Left cardiac atrium (tissue), 4 donors: ENCODE measurements around the gene PXYLP1. TPM values are rescaled to one million over a fixed set of nuclear protein-coding genes. Genes with fewer than 3 reads are reported as not detected.

Source experiments
- ATAC-seq, 2 donors: fragments of 200-7000 bp; cut with Tn5 transposase; one replicate each; pipeline ENCODE4 v1.9.1; 2020; ENCODE audit warnings: mild to moderate bottlenecking in 2 of 2, moderate library complexity in 2 of 2
- DNase-seq: peaks from one replicate; pipeline ENCODE4 v3.0.0-alpha.2; 2020
- intact Hi-C, 2 donors: fragments of 100-400 bp; cut with DNase I; formaldehyde crosslinking; loops; one replicate each; pipeline versions ENCODE4 v1.14.1 to v1.15.1; 2022 to 2023
- total RNA-seq, 2 donors: library from RNA; stranded (reverse); fragmentation: NEBNext Ultra II Directional; extraction: Animal tissue kit (Norgen Biotek cat#: 25700); gene quantifications; one replicate each; pipeline ENCODE4 v1.2.1, GENCODE V29; 2021
- donor health status: DM: no; HTN: yes; CAD: no.
- donor health status: DM: no; HTN: yes; CAD: no; lungs with severe emphysema.
- donor health status: DM: yes; HTN: yes; CAD: no.
- donor health status: Dilated cardiomyopathy.

PXYLP1 gene
- total RNA-seq, 2 donors from 2014 or later = 5.6 to 10.8 TPM

- intact Hi-C loops = no loop called here
- ATAC-seq = no peak
- DNase-seq = no peak
Measured at GRCh38 chr3:141225939-141226338, 5.7 kb upstream of the PXYLP1 start.

- DNase-seq (no peak), ATAC-seq (no peak)
- intact Hi-C loops = no loop called here
Measured at GRCh38 chr3:141227216-141227615, 4.4 kb upstream of the PXYLP1 start.

GRCh38 chr3:141227752-141228151 is 3.9 kb upstream of the PXYLP1 start:
- ATAC-seq = no peak
- intact Hi-C loops = loop anchor here in 1 of 2 donors (2.0 kb wide), 1 partner anchor 75 kb away; no protein-coding TSS in a partner anchor
- DNase-seq = no peak

- DNase-seq (no peak), ATAC-seq (no peak)
- intact Hi-C loops = loop anchor here in 1 of 2 donors (2.0 kb wide), 1 partner anchor 74 kb away; no protein-coding TSS in a partner anchor
Measured at GRCh38 chr3:141228395-141228794, 3.2 kb upstream of the PXYLP1 start.

GRCh38 chr3:141229132-141229531 is 2.5 kb upstream of the PXYLP1 start:
- ATAC-seq = no peak
- no peak for DNase-seq
- intact Hi-C loops = loop anchor here in 1 of 2 donors (2.0 kb wide), 1 partner anchor 74 kb away; no protein-coding TSS in a partner anchor

GRCh38 chr3:141230293-141230692 is 1.3 kb upstream of the PXYLP1 start:
- DNase-seq (no peak), ATAC-seq (no peak)
- intact Hi-C loops = loop anchor here in 1 of 2 donors (5.0 to 10.0 kb wide), 2 partner anchors 47 to 215 kb away; no protein-coding TSS in a partner anchor

GRCh38 chr3:141231952-141232823 is 563 bp downstream of the PXYLP1 start:
- DNase-seq (peak; percentile 41), ATAC-seq (peak; percentile 21 to 43)
- intact Hi-C loops = loop anchor here in 1 of 2 donors (5.0 to 10.0 kb wide), 2 partner anchors 45 to 213 kb away; no protein-coding TSS in a partner anchor

- DNase-seq (no peak), ATAC-seq (no peak)
- intact Hi-C loops = loop anchor here in 1 of 2 donors (5.0 to 10.0 kb wide), 2 partner anchors 44 to 211 kb away; no protein-coding TSS in a partner anchor
Measured at GRCh38 chr3:141233457-141234161, 2.0 kb downstream of the PXYLP1 start.

- DNase-seq = no peak
- no peak for ATAC-seq
- intact Hi-C loops = loop anchor here in 1 of 2 donors (5.0 to 10.0 kb wide), 2 partner anchors 43 to 211 kb away; no protein-coding TSS in a partner anchor
Measured at GRCh38 chr3:141234283-141234682, 2.7 kb downstream of the PXYLP1 start.

GRCh38 chr3:141235661-141236171 is 4.1 kb downstream of the PXYLP1 start:
- DNase-seq = no peak
- ATAC-seq = no peak
- intact Hi-C loops = loop anchor here (5.0 to 10.0 kb wide), 2 partner anchors 37 to 209 kb away; no protein-coding TSS in a partner anchor

- intact Hi-C loops = loop anchor here (5.0 to 10.0 kb wide), 2 partner anchors 36 to 208 kb away; no protein-coding TSS in a partner anchor
- no peak for DNase-seq
- ATAC-seq = no peak
Measured at GRCh38 chr3:141236361-141236760, 4.7 kb downstream of the PXYLP1 start.

- ATAC-seq (peak; percentile 14 to 43), DNase-seq (peak; percentile 71)
- intact Hi-C loops = loop anchor here (5.0 to 10.0 kb wide), 2 partner anchors 34 to 207 kb away; no protein-coding TSS in a partner anchor
Measured at GRCh38 chr3:141237701-141238521, 6.3 kb downstream of the PXYLP1 start.

GRCh38 chr3:141239511-141240281 is 8.1 kb downstream of the PXYLP1 start:
- intact Hi-C loops = loop anchor here (5.0 to 10.0 kb wide), 2 partner anchors 33 to 205 kb away; no protein-coding TSS in a partner anchor
- ATAC-seq = no peak
- no peak for DNase-seq

GRCh38 chr3:141240286-141240685 is 8.7 kb downstream of the PXYLP1 start:
- ATAC-seq (no peak), DNase-seq (no peak)
- intact Hi-C loops = no loop called here

- DNase-seq (no peak), ATAC-seq (peak in 1 of 2 donors; percentile 8)
- intact Hi-C loops = no loop called here
Measured at GRCh38 chr3:141240687-141241615, 9.3 kb downstream of the PXYLP1 start.

GRCh38 chr3:141241616-141242376 is 10.2 kb downstream of the PXYLP1 start:
- DNase-seq = peak; percentile 68
- intact Hi-C loops = no loop called here
- peak; percentile 82 to 88 for ATAC-seq
